ENCODE measurements around the gene HBS1L.
A peak's percentile ranks its signal among the peaks of the same experiment; 100 is the strongest.

HBS1L gene

DNA sequence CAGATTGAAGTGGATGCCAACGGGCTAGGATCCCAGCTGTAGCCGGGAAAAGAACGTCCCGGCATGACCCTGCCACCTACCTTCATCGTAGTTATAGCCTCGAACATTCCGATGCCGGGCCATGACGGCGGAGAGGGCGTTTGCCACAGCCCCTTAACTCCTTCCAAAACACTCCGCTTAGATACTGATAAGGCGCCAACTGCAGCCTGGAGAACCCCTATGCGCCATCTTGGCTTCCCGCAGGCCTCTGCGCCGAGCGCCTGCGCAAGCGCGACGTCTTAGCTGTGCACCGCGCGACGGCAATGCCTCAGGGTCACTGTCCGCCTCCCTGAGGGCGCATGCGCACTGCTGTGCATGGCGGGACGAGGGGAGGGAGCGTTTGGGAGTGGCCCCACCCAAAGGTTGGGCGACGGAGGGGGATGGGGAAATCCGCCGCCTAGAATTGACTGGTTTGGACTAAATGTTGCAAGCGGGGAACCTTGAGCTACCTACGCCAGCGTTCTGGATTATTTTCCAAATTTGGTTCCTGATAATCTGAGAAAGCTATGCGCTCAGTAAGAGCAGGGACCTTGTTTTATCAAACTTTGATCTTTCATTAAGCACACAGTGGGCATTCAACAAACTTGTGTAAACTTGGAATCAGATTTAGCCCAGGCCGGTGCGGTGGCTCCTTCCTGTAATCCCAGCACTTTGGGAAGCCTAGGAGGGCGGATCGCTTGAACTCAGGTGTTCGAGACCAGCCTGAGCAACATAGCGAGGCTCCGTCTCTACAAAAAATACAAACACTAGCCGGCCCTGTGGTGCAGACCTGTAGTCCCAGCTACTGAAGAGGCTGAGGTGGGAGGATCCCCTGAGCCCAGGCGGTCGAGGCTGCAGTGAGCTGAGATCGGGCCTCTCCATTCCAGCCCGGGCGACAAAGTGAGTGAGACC lies at the start of gene HBS1L:
Gene HBS1L, minus strand, starts transcription at position 254 of the 930 bp plus-strand sequence. Its CDS starts 131 bp downstream, at position 123.
- DNase-seq (ENCODE audit: low spot score), result peak; percentile 99

DNA sequence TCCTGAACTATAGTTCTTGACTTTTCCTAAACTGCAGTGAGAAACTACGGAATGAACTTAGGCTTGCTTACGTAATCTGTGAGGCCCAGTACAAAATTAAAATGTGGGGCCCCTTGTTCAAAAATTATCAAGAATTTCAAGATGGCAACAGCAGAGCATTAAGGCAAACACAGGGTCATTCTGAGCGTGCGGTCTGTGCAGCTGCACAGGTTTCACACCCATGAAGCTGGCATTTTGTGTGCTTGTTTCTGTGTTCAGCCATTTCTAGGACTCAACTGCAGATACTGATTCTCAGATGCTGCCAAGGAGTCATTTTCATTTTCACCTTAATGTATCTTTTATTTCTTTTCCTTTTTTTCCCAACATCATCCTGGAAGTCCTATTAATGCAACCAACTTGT lies 49.6 kb upstream of the HBS1L start:
- no peak for DNase-seq (ENCODE audit: low spot score)

DNA sequence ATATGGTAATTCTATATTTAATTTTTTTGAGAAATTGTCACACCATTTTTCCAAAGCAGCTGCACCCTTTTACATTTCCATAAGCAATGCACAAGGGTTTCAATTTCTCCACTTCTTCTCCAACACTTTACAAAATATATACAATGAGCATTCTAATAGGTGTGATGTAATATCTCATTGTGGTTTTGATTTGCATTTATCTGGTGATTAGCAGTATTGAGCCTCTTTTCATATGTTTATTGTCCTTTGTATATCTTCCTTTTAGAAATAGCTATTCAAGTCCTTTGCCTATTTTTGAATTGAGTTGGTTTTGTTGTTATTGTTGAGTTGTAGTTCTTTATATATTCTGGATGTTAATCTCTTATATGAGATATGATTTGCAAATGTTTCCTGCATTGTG lies 47.6 kb upstream of the HBS1L start:
- DNase-seq (ENCODE audit: low spot score), result no peak

DNA sequence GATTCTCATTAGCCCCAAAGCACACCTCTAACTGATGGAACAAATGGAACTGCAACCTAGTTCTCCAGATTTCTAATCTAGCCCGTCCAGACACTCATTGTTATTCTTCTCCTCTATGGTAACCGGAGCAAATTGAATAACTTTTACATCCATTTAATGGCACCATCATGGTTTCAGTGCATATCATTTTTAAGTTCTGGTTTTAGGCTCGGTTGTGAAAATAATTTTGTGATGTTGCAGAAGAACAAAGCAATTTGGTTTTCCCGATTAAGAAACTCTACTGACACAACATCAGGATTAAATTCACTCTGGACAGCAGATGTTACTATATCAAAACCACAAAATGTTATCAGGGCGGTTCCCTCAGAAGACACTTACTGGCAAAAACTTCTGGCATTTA lies 42.5 kb upstream of the HBS1L start:
- DNase-seq (ENCODE audit: low spot score), result no peak

DNA sequence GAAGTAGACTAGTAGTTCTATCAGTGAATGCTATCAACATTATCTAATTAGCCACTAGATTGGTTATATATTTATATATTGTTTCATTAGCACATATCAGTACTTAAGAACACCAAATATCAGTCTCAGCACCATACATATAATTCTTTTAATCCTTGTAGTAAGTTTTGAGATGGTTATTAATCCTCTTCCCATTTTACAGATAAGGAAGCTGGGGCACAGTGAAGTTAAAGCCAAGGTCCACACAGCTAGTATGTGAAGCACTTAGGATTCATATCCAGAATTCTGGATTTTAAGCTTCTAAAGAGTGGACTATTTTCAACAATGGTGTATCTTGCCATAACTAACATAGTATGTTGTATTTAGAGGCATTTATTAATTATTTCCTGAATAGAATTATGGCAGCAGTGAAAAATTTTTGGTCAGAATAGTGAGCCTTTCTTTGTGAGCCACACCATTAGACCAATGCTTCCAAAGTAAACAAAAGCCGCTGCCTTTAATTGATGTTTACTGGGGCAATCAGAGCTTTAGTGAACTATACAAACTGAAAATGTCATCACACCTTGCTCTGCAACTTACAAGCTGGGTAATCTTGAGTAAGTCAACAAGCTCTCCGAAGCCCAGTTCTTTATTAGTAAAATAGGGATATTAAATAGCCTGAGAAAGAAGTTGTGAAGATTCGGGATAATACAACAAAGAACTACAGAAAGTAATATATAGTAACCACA lies 41.9 kb upstream of the HBS1L start:
- no peak for DNase-seq (ENCODE audit: low spot score)

DNA sequence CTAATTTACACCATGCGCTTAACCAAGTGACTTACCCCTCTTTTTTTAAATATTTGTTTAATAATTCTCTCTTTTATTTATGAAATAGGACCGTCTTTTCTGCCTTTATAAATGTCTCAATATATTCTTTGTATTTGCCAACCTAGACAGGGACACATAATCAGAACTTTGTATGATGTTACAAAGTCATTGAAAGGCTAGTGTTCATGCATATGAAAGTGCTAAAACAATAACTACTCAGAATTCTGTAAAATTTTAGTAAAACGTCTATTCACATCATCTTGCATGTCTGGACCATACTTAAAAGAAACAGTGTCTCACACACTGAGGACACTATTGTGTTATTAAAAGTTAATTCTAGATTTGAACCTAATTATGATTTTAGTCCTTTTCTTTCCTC lies 41.1 kb upstream of the HBS1L start:
- no peak for DNase-seq (ENCODE audit: low spot score)

DNA sequence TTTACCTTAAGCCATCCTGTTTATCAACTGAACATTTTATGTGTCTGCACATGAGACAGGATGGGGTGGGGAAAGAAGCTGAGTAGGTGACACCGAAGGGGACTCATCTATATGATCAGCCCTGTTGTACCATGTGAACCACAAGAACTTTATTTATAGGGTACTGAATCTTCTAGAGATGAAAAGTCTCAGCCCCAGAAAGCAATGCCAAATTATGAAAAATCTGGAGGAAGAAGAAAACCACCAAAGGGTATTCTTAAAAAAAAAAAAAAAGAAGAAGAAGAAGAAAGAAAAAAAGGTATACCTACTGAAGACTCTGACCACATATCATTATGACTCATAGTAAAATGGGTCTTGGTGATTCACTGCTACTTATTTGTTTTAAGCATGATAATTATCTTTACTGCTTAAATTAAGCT lies 39.8 kb upstream of the HBS1L start:
- DNase-seq (ENCODE audit: low spot score), result peak; percentile 79

DNA sequence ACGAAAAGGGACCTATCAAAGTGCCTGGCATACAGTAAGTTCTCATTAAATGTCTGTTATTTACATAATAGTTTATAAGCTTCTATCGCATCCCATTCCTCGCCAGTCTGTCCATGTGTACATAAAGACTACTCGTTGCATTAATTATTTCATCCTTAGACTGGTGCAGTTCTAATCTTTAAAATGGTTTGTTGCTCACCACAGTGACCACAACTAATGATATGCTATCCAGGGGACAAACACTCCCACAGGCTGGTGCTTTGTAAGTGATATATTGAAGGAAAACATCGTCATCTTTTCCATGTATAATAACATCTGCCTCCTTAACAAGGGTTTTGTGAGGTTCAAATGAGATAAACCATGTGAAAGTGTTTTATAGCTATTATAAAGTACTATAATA lies 39.0 kb upstream of the HBS1L start:
- no peak for DNase-seq (ENCODE audit: low spot score)

DNA sequence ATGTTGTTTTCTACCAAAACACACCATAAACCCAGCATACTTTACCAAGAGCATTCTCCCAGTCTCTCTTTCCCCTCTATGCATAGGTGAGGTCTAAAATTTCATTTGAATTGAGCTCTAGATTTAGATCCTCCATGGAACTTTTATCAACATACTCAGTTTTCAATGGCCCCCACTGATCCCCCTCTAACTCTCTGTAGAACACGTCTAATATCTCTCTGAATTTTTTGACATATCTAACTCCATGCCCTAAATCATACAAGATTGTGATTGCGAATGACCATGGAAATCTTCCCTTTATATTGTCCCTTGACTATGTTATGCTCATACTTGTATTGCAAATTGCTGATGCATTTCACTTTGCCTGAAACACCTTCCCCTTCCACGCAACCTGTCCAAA lies 38.1 kb upstream of the HBS1L start:
- DNase-seq (ENCODE audit: low spot score), result no peak

DNA sequence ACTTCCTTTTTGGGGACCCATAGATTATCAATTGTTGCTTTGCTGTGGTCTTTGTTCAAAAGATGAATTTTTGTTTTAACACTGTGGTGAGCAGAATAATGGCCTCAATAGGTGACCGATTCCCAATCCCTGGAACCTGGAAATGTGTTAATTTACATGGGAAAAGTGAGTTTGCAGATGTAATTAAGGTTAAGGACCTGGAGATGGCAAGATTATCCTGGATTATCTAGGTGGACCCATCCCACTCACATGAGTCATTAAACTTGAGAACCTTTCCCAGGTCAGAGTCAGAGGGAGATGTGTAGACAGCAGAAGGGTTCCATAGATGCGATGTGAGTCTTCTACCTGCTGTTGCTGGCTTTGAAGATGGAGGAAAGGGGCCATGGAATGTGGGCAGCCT lies 36.2 kb upstream of the HBS1L start:
- no peak for DNase-seq (ENCODE audit: low spot score)

DNA sequence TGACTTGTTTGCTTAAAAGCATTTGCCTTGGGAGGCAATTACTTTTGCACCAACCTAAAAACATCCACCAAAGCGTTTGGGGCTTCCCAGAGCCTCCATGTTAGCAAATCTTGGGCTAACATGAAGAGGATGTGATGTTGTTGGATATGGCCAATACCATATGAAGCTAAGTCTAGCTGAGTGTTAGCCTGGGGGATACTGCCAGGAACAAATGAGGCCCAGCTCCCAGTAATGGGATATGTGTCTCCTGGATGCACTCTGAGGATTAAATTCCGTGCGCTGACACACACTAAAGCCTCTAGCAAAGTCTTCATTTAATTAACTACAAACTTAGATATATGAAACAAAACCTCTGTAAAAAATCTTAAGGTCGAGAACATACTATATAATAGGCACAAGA lies 35.3 kb upstream of the HBS1L start:
- no peak for DNase-seq (ENCODE audit: low spot score)

DNA sequence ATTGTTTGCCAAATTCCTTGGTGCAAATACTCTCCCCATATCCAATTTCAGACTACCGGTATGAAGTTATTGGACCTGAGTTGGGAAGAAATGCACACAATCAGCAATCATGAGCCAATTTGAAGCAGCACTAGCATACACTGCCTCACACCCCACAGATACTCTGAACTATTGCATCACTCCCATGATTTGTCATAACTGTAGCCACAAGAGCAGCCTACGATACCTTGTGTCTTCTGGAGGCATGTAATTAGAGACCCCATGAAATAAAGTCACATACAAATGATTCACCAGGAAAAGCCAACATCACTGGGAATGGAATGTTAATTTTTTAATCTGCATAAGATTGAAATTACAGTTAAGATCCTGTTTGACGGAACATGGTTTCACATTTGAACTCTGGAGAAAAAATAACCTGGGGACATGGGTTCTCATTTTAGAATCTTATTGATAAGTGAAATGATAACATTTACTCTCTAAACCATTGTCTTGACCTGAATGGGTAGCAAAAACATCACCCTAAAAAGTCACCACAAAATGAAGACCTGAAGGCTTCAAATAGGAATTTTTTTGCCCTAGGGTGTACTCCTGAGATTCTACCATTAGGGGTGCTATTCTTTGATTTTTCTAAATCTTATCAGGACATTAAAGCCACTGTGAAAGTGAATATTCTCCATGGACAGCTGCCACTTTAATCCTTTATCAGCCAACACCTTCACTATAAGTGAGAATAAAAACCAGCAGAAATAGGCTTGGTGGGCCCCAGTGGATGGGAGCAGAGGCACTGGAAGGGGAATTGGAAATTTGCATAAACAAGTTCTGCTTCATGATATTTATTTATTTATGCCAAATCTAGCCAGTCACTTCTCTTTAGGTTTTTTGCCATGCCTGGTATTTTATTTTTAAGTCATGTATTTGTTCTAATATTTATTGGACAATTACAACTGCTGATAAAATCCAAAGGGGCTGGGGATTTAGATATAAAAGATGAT lies 34.5 kb upstream of the HBS1L start:
- DNase-seq (ENCODE audit: low spot score), result peak; percentile 92

DNA sequence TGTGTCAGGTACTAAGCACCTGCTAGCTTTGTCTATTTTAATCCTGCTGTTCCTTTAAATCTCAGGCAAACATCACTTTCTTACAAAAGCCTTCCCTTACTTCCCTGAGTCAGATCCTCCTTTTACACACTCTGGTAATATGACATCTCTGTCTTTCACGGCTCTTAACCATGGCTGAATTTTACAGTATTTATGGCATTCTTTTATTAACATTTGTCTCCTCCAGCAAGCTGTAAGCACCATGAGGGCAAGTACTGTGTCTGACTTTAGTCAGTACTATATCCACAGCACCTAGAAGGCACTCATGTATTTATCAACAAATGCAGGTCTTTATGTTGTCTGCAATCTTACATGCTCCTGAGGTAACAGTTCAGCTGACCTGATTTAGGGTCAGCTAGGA lies 33.7 kb upstream of the HBS1L start:
- no peak for DNase-seq (ENCODE audit: low spot score)

DNA sequence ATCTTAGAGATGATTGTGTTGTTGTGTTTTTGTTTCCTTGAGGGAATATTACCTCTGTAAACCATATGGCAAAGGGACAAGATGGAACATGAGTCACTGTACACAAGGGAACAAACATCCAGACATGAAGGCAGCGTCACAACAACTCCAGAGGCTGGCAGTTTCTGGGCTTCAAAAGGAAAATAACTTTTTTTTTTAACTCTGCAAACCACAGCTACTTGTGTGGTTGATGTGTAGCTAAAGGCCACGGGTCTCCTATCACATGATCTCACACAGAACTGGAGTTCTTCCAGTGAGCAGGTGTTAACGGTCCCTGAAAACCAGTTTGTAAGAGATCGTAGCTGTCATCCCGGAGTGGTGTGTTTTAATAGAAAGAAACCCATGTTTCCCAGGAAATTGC lies 33.2 kb upstream of the HBS1L start:
- DNase-seq (ENCODE audit: low spot score), result peak; percentile 76

DNA sequence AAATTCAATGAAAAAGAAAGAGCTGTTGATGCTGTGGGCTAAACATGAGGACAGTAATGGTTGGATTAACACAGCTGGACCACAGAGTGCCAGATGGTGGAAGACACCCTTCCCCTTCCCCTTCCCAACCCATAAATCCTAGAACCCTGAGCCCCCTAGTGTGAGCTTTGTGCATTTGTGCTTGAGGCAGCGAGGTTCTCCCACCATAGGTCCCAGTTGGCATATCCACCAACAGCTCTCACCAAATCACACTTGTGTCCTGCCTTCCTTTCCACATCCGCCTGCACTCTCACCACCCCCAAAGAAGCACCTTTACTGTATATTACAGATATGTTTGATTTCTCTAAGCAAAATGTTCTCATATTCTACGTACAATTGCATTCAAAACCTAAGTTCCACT lies 32.8 kb upstream of the HBS1L start:
- peak; percentile 41 for DNase-seq (ENCODE audit: low spot score)

DNA sequence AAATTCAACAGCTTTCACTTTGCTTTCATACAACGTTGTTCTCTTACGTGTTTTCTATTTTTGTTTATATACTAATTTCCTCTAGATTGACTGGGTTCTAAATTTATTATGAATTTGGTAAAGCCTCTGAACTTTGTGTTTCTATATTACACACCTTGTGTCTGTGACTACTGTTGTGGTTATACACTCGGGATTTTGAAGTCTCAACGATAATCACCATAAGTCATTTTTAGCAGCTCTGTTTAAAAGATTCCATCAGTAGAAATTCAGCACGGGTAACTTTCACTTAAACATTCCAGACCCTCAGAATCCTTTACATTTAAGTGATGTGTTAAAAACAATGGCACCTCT lies 31.8 kb upstream of the HBS1L start:
- peak; percentile 54 for DNase-seq (ENCODE audit: low spot score)

DNA sequence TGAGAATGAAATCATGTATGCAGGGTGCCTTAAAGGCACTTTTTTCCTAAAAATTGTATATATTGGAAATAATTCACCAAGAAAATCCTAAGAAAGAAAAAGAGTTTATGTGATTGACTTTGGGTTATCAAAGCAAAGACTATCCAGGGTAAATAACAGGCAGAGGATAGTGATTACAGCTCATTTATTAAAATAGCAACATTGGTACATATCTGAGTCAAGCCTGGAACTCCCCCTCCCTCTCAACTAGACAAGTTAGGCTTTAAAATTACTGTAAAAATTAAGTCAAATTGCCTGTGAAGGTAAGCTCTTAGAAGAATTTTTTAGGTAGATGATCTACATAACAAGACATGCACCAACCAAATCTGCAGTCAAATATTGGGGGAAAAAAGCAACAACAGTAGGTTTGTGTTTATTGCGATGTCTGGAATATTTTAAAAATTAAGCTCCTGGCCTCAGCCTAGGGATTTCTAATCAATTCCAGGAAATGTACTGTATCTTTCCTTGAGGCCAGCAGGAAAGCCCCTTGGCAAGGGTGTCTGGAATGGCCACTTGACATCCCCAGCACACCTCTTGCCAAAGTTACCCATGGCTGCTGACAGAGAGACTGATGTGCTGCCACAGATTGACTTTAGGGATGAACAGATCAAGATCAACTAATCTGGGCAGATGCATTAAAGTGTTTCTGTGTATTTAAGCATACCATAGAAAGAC lies 31.2 kb upstream of the HBS1L start:
- DNase-seq (ENCODE audit: low spot score), result no peak

DNA sequence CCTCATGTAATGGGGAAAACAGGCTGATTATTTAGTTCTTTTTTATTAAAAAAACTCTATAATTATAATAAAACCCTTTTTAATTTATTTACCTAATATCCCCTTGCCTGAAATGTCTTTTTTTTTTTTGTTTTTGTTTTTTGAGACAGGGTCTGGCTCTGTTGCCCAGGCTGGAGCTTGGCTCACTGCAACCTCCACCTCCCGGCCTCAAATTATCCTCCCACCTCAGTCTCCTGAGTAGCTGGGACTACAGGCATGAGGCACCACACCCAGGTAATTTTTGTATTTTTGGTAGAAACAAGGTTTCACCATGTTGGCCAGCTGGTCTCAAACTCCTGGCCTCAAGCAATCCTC lies 30.3 kb upstream of the HBS1L start:
- no peak for DNase-seq (ENCODE audit: low spot score)

DNA sequence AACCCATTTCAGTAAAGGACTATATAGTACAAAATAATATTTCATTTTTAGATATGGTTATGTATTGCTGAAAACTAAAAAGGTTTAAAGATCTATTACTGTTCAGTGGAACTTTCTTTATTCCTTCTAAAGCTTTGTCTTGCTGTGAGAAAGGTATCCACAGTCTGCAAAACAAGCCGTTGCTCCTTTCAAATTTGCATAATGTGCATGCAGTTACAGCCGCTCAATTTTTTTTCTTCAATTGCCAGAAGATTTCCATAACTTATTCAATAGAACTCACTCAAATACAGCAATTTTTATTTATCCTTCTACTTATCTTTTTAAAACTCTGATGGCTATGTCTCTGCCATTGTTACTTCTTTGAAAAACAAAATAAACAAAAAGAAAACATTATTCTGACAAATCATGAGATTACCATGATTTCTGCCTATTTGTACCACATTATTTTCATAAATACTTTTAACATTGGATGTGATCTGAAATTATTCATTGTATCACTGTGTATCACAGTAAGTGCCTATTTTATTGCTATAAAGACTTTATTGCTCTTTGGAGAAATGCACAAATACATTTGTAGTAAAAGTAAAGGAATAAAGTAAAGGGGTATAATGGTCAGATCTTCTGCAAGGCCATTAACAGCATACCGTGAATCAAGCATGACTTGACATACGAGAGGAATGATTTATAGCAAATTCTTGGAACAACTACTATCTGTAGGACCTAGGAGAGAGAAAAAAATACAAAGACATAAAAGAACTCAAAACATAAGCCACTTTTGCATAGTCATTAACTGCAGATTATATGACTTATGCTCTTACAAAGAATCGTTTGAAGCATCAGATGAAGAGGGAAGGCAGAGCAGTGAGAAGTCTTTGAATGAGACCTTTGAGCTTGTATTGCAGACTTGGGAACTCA lies 29.6 kb upstream of the HBS1L start:
- DNase-seq (ENCODE audit: low spot score), result no peak

DNA sequence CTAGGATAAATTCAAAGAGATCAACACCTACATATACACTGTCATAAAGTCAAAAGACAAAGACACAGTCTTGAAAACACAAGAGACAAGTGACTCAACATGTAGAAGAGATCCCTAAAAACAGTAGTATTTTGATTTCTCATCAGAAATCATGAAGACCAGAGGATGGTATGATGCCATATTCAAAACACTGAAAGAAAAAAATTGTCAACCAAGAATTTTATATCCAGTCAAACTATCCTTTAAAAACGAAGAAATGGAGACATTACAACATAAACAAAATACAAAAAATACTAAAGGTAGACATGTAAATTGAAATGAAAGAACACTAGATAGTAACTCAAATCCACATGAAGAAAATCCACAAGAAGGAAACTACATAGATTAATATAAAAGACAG lies 27.3 kb upstream of the HBS1L start:
- no peak for DNase-seq (ENCODE audit: low spot score)

DNA sequence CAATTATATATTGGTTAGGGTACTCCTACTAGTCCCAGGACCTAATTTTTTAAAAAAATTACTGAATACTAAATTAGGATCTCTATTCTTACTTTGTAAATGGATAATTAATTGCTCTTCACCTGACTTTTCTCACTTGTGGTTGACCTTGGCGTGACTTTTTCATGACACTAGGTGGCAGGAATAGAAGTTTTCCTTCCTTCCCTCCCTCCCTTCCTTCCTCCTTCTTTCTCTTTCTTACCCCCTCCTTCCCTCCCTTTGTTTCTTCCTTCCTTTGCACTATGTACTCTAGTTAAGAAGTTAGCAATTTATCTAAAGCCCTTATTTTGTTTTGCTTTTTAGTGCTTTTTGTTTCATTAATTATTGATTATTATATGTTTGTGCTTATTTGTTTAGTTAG lies 20.4 kb upstream of the HBS1L start:
- DNase-seq (ENCODE audit: low spot score), result no peak
